GM10847 (cell line): Measurements from ENCODE around the gene CDK19.

Experiments used
- POLR2A ChIP-seq: IDR thresholded peaks from 2 replicates; pipeline ENCODE4 v1.6.1; 2011; ENCODE audit not compliant: insufficient read length; ENCODE audit errors: extremely low read depth

Gene CDK19

DNA sequence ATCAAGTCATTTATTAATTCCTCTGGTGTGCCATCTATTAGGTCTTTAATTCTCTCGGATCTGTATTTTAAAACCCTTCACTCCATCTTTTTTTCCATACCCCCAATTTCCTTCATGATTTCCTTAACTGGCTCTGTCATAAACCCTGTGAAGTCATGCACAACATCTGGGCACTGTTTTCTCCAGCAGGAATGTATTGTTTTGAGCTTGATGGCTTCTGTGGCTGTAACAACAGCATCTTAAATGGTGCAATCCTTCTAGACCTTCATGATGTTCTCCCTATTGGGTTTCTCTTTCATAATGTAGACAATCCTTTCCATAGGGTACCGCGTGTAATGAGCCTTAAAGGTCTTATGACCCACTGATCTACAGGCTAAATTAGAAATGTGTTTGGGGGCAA lies 29.0 kb downstream of the CDK19 start:
- TF ChIP-seq POLR2A = no peak

DNA sequence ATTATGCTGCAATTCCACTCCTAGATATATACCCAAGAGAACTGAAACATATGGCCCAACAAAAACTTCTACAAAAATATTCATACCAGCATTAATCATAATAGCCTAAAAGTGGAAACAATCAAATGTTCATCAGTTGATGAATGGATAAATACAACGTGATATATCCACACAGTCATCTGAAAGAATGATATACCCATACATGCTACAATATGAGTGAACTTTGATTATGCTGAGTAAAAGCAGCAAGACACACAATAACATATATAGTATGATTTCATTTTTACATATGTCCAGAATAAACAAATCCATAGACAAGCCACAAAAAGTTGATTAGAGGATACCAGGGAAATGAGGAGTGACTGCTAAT lies 30.7 kb downstream of the CDK19 start:
- TF ChIP-seq POLR2A = no peak

DNA sequence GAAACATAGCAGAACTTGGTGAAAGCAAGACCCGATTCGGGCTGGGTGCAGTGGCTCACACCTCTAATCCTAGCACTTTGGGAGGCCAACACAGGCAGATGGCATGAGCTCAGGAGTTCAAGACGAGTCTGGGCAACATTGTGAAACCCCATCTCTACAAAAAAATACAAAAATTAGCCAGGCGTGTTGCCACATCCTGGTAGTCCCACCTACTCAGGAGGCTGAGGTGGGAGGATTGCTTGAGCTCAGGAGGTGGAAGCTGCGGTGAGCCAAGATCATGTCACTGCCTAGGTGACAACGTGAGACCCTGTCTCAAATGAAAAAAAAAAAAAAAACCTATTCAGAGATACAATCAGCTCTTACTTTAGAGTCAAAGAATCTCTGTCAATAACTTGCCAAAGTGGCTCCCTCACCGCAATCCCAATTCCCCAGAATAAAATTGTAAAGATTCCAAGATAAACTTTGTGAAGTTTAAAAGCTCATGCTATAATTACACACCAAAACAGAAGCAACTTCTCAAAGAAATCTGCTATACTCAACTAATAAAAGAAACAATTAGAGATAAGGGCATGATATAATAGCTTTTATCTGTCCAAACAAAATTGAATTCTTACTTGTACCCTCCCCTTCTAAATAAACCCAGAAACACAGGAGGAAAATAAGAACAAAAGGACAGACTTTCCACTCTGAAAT lies 33.6 kb downstream of the CDK19 start:
- TF ChIP-seq POLR2A = no peak

DNA sequence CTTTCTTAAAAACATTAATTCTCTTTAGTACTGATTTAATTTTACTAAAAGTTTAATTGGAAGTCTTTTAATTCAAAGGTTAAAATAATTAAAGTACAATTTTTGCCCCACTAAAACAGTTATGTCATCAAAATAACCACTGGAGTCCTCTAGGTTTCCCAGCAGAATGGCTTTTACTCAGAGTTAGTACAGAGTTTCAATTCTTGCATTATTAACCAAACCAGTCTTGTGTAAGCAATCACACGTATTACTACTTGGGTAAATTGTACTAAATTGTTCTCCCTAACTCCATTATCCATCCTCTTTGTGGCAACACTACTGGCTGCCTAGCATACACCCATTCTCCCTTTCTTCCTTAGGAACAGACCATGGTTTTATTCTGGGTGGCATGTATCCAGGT lies 36.9 kb downstream of the CDK19 start:
- no peak for TF ChIP-seq POLR2A

DNA sequence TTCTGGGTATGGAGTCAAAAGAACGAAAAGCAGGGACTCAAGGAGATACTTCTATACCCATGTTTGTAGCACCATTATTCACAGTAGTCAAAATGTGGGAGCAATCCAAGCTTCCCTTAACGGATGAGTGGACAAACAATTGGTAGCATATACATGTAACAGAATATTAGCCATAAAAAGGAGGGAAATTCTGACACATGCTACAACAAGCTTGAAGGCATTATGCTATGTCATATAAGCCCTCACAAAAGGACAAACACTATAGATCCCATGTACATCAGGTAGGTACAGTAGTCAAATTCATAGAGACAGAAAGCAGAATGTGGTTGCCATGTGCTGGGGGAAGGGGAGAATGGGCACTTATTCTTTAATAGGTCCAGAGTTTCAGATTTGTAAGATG lies 37.6 kb downstream of the CDK19 start:
- TF ChIP-seq POLR2A = no peak

DNA sequence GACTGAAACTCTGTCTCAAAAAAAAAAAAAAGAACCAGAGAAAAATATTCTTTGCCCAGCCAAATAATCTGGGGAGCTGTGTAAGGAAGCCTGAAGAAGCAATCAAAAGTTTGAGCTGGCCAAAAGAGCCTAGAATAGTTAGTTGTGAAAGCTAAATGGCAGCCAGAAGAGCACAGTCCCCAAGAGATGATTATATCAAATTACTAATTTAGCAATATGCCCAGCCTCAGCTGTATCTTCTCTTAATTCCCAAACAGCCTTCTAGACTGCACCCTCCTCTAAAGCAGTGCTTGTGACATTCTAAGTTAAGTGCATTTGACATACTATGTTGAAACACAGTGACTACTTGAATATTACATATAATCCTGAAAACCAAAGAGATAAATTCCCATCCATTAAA lies 38.9 kb downstream of the CDK19 start:
- TF ChIP-seq POLR2A = no peak

DNA sequence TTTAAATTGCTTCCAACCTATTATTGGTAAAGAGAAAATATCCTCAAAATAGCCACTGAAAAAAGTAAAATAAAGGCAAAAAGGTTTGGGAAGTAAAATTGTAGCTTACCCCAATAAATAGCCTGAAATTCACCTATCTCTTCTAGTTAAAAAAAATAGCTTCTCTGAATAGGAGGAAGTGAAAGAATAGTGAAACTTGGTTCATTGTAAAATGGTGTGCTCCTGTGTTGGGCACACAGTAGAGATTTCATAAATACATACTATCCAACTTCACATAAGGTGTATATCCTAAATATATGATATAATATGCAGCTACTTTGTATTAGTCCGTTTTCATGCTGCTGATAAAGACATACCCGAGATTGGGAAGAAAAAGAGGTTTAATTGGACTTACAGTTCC lies 45.3 kb downstream of the CDK19 start:
- TF ChIP-seq POLR2A = no peak

DNA sequence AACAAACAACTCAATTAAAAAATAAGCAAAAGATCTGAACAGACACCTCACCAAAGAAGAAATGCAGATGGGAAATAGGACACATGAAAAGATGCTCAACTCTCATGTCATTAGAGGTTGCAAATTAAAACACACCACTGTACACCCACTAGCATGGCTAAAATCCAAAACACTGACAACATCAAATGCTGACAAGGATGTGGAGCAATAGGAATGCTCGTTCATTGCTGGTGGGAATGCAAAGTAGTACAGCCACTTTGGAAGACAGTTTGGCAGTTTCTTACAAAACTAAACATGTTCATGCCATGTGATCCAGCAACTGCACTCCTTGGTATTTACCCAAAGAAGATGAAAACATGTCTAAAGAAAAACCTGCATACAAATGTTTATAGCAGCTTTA lies 47.2 kb downstream of the CDK19 start:
- no peak for TF ChIP-seq POLR2A

DNA sequence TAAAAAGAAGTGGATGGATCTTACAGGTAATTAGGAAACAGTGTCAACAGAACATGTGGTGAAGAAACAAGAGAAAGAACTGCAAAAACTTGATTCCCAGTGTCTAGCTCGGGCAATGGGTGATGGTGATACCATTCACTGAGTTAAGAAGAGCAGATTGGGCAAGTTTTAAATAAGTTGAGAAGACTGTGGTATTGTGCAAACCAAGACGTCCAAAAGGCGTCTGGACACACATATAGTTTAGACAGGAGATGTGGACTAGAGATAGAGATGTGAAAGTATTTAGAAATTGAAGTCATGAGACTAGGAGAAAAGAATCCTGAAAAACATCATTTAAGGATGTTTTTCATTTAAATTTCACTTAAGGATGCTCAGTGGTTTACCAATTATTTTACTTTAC lies 53.9 kb downstream of the CDK19 start:
- no peak for TF ChIP-seq POLR2A

DNA sequence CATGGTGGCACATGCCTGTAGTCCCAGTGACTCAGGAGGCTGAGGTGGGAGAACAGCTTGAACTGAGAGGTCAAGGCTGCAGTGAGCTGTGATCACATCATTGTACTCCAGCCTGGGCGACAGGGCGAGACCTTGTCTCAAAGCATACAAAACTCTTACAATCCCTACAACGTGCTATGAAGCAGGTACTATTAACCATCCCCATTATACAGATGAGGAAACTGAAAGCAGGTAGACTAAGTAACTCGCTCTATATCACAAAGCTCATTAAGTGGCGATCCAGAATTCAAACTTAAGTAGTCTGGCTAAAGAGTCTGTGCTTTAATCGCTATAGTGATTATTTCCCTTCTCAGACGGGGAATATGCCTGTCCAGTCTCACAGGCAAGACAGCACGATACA lies 54.7 kb downstream of the CDK19 start:
- no peak for TF ChIP-seq POLR2A

DNA sequence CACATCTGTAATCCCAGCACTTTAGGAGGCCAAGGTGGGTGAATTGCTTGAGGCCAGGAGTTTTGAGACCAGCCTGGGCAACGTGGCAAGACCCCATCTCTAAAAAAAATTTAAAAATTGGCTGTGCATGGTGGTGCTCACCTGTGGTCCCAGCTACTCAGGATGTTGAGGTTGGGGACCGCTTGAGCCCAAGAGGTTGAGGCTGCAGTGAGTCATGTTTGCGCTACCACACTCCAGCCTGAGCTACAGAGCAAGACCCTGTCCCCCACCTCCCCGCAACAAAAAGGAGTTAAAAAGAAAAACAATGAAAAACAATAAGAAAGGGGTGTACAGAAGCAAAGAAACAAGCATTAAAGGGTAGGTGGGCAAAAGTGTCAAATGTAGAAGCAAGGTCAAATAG lies 57.3 kb downstream of the CDK19 start:
- TF ChIP-seq POLR2A = no peak

DNA sequence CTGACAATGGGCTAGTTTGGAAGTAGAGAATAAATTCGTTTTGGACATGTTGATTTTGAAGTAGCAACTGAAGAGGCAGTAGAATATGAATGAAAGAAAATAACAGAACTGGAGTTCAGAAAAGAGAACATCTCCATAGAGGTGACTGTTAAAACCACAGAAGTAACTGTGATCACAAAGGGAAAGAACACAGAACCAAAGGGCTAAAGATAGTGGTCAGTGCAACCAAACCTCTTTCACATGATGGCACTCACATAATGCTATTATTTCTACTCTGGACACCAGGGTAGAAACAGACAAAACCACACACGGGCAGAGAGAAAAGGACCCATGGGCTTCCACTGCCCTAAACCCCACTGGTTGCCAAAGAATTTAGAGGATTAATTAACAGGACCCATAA lies 58.5 kb downstream of the CDK19 start:
- TF ChIP-seq POLR2A = no peak

DNA sequence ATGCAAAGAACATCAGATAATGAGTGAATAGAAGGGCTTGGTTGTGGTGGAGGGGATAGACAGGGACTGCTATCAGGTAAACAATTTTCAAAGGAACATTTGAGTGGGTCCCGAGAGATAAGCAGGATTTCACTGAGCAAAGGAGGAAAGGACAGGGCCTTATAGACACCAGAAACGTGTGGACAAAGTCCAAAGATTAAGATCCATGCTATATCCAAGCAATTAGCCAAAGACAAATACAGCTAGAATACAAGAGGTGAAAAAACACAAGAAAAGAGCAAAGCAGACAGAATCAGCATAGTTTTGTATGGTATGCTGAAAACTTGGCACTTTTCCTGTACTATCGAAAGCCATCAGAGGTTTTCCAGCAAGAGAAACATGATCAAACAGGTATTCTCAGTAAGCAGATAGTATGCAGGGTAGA lies 59.8 kb downstream of the CDK19 start:
- no peak for TF ChIP-seq POLR2A

DNA sequence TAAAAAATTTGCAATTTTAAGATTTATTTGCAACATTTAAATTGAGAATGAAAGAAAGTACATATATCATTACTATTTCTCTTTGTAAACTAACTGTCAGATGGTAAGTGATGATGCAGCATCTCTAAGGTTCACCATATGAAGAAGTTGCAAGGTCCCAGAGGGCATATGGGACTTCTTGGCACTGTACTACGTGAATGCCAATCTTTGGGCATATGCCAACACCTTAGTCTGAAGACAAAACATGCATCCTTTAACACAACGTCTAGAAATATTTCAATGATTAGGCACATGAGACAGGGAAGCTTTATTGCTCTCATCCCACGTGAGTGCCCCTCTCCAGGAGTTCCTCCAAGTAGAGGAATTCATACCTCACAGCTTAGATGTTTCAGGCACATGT lies 66.8 kb downstream of the CDK19 start:
- no peak for TF ChIP-seq POLR2A

DNA sequence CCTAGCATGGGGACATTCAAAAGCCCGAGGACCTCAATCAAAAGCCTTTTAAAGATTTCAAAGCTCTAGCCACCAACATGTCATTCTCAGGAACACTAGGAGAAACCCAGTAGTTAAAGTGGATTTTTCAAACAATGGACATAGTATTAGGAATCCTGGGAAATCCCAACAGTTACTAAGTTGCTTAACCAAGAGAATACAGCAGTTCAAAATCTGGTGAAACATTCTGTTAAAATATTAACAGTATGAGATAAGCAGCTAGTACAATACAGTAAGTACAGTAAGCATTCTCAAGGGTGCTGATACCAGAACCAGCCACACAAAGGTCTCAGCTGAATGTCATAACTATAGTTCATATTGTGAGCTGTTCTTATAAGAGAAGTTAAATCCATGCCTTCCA lies 68.6 kb downstream of the CDK19 start:
- no peak for TF ChIP-seq POLR2A

DNA sequence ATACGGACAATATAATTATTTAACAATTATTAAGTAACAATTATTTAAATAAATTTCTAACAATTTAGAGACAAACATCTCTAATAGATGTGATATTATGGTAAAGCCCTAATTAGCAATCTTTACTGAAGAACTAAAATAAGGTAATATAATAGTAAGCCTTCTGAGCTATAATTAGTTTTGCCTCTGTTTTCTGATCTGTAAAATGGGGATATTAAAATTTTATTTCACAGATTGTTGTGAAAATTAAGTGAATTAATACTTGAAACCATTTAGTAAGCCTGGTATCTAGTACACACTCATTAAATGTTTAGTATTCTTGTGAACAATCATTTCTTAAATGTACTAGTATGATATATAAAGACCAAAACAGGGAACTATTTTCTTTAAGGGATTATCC lies 70.3 kb downstream of the CDK19 start:
- no peak for TF ChIP-seq POLR2A

DNA sequence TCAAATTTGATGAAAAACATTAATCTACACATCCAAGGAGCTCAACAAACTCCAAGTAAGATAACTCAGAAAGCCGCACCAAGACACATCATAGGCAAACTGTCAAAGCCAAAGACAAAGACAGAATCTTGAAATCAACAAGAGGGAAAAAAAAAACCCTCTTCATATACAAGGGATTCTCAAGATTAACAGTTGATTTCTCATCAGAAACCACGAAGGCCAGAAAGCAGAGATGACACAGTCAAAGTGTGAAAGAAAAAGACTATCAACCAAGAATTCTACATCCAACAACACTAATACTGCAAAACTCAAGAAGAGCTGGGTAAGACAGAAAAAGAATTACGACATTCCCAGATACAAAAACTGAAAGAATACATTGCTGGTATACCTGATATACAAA lies 73.8 kb downstream of the CDK19 start:
- no peak for TF ChIP-seq POLR2A

DNA sequence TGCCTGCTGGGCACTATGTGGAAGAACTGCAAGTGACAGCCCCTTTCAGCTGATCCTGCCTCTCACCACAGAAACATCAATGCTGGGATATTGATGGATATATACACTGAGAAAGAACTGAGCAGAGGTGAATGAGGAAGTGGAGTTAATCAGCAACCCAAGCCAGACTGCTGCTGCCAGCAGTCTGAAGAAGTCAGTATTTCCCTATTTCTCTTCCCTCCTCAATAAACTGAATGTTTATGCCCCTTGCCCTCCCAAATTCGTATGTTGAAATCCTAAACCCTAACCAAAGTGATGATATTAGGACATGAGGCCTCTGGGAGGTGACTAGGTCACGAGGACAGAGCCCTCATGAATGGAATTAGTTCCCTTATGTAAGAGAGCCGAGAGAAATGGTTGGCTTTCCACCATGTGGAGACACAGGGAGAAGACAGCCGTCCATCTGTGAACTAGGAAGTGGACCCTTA lies 76.3 kb downstream of the CDK19 start:
- no peak for TF ChIP-seq POLR2A

DNA sequence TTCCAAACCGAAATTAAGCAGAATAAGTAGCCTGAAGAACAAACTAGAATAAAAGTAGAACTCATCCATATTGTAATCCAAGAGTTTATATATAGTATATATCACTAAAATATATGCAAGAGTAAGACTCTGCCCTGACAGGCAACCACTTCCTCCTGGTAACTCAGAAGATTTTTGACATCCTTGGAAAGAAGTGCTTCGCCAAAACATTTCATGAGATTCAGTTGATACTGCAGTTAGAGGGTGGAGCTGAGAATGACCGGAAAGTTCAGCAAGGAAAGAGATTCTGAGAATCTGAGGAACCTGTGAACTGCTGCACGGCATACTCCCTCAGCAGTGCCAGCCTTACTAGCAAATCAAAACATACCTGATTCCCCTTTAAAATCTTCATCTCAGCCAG lies 79.6 kb downstream of the CDK19 start:
- no peak for TF ChIP-seq POLR2A
